HepG2 (cell line): ENCODE data around the gene RHOG. TPM values are rescaled to one million over a fixed set of nuclear protein-coding genes. Genes with fewer than 3 reads are reported as not detected.
A peak's percentile ranks its signal among the peaks of the same experiment; 100 is the strongest.

ENCODE experiments used
- DMAP1 ChIP-seq: IDR thresholded peaks from 2 replicates; pipeline ENCODE4 v1.6.1; 2016
- GLI4 ChIP-seq: sonication (generic); formaldehyde crosslinking; IDR thresholded peaks from 2 replicates; pipeline ENCODE4 v1.5.1; 2020; ENCODE audit warnings: missing genetic modification reagents, mild to moderate bottlenecking, moderate library complexity, borderline replicate concordance
- KLF9 ChIP-seq: IDR thresholded peaks from 2 replicates; pipeline ENCODE4 v1.6.1; 2016; ENCODE audit warnings: low read depth
- MLX ChIP-seq: IDR thresholded peaks from 2 replicates; pipeline ENCODE4 v1.6.1; 2016
- MXD4 ChIP-seq: IDR thresholded peaks from 2 replicates; pipeline ENCODE4 v1.6.1; 2016; ENCODE audit warnings: mild to moderate bottlenecking, missing biosample characterization, missing genetic modification reagents
- MYPOP ChIP-seq: sonication (generic); formaldehyde crosslinking; IDR thresholded peaks from 2 replicates; pipeline ENCODE4 v1.8.1; 2023; ENCODE audit warnings: mild to moderate bottlenecking, moderate library complexity, missing genetic modification reagents
- STAG1 ChIP-seq: sonication (generic); formaldehyde crosslinking; IDR thresholded peaks from 2 replicates; pipeline ENCODE4 v1.4.0; 2020; ENCODE audit warnings: missing genetic modification reagents
- TARDBP ChIP-seq: sonication (generic); formaldehyde crosslinking; IDR thresholded peaks from 2 replicates; pipeline ENCODE4 v1.8.0; 2022; ENCODE audit warnings: mild to moderate bottlenecking, missing genetic modification reagents
- TFAP4 ChIP-seq: sonication (generic); IDR thresholded peaks from 2 replicates; pipeline ENCODE4 v1.6.1; 2016; ENCODE audit warnings: low read depth, borderline replicate concordance
- USF2 ChIP-seq, 2 experiments: sonication (generic) in 1 of 2; formaldehyde crosslinking in 1 of 2; IDR thresholded peaks; 2 replicates each; pipeline versions ENCODE4 v1.5.1 to v1.6.1; 2011 to 2020; ENCODE audit warnings: borderline replicate concordance in 1 of 2, low read depth in 1 of 2, low read length in 1 of 2, mild to moderate bottlenecking in 1 of 2, missing genetic modification reagents in 1 of 2, moderate library complexity in 1 of 2
- ZNF512B ChIP-seq: sonication (generic); formaldehyde crosslinking; IDR thresholded peaks from 2 replicates; pipeline ENCODE4 v1.5.1; 2020; ENCODE audit warnings: missing genetic modification reagents, mild to moderate bottlenecking, borderline replicate concordance
- ZNF629 ChIP-seq: sonication (generic); formaldehyde crosslinking; conservative IDR thresholded peaks from 2 replicates; pipeline ENCODE4 v1.5.0; 2020; ENCODE audit warnings: missing genetic modification reagents
- polyA plus RNA-seq, 8 experiments: library from polyadenylated mRNA; depleted of rRNA in 3 of 8; stranded (reverse) in 7 of 8; unstranded in 1 of 8; fragments of >200 nt; fragmentation: Illumina TruSeq in 4 of 8; extraction: Trizol in 4 of 8; gene quantifications; 2 replicates each; pipeline versions ENCODE4 v1.2.1 to v1.2.3, GENCODE V29; 2011 to 2016; ENCODE audit warnings: low read depth in 4 of 8, missing spikeins in 1 of 8, mixed read lengths in 1 of 8; ENCODE audit not compliant: insufficient read depth in 1 of 8
- total RNA-seq, 5 experiments: library from RNA; depleted of rRNA; stranded (reverse); fragments of >200 nt; fragmentation: Illumina TruSeq; extraction: Trizol; gene quantifications; 2 replicates each; pipeline ENCODE4 v1.2.3, GENCODE V29; 2016; ENCODE audit warnings: low read depth in 1 of 5

Gene RHOG
- total and polyA plus RNA-seq, 2 of the 13 experiments (the other 11 are each of a cell fraction or from before 2014, with no cell fraction given): 7.7 to 23.4 TPM

GRCh38 chr11:3808861-3809623, 31.7 kb downstream of the RHOG start (continued):
- peak; percentile 96 for TF ChIP-seq ZNF629 (CRISPR knock-in tag)
- no peak for TF ChIP-seq TFAP4
- peak; percentile 6; the same call in 1 of the 2 replicates for TF ChIP-seq DMAP1 (CRISPR knock-in tag)
- no peak for TF ChIP-seq USF2 (IDR thresholded peaks at IDR 0.05; ENCODE audit: low read depth, low read length)
- 0 out of 2 replicates have a peak, but pooled peaks have one; percentile 18 for TF ChIP-seq USF2 (CRISPR knock-in tag; IDR thresholded peaks at IDR 0.05; ENCODE audit: borderline replicate concordance)
- 0 out of 2 replicates have a peak, but pooled peaks have one; percentile 12 for TF ChIP-seq TARDBP (CRISPR knock-in tag)
- 0 out of 2 replicates have a peak, but pooled peaks have one; percentile 11 for TF ChIP-seq MXD4
- no peak for TF ChIP-seq KLF9
- TF ChIP-seq STAG1 (CRISPR knock-in tag): peak; percentile 56
- peak; percentile 9; the same call in 1 of the 2 replicates for TF ChIP-seq MYPOP
- TF ChIP-seq GLI4 (CRISPR knock-in tag): no peak
- TF ChIP-seq ZNF512B (CRISPR knock-in tag): 0 out of 2 replicates have a peak, but pooled peaks have one; percentile 41
- no peak for TF ChIP-seq MLX (CRISPR knock-in tag)
- TF ChIP-seq, all 625 proteins: peak for 21
